ENCODE data around the gene NEO1.

The NEO1 gene

DNA sequence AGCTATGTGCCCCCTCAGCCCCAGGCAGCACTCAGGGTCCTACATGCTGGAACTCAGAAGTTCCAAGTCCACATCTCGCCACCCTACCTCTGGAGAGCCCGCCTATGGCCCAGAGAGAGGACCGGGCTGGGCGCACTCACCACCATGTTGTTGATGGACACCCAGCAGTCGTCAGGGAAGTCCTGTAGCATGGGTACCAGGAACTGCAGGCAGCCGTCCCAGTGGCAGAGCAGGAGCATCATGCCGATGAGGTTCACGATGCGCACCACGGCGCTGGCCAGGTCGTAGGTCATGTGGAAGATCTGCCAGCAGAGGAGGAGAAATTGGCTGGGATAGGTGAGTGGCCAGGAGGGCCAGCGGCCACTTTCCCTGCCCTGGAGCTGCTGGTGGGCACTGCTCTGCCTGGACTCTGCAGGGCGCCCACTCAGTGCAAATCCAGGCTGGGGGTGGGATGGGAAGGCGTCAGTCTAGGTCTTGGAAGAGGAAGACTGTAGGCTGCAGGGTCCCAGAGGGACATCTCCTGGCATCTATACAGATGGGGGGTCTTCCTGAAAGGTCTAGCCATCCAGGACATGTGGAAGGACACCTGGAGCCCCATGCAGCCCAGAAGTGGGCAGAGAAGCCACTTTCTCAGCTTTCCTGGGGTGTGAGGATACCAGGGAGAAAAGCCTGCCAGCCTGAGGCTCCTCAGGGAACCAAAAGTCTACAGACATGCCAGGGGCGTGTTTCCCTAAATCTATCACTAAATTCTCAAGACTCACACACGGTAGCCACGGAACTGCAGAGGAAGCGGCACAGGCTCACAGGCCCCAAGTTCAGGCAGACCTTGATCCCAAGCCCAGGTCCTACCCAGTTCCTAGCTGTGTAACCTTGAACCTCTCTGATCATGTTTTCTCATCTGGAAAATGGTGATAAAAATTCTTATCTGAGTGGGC lies 280.0 kb downstream of the NEO1 start:
- DNase-seq: no peak

GRCh38 chr15:73333001-73333400 lies 280.7 kb downstream of the NEO1 start:
- no peak for DNase-seq

DNA sequence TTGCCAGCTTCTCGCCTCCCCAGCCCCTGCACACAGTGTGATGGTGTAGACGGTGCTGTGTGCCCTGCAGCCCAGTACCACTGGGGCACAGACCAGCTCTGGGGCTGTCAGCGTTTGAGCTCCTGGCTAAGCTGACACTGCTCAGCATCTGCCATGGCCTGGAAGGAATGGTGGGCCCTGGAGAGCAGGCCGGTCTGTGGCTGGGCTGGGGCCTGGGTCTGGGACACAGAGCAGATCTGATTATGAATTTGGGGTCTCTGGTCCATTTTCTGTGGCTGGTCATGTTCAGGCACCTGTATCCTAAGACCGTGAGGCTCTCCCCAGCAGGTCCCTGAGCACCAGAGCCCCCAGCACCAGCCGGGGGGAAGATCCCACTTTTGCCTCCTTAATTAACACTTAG lies 281.8 kb downstream of the NEO1 start:
- DNase-seq: no peak

- DNase-seq: no peak
These were observed 282.8 kb downstream of the NEO1 start for GRCh38 chr15:73335026-73335425.

DNA sequence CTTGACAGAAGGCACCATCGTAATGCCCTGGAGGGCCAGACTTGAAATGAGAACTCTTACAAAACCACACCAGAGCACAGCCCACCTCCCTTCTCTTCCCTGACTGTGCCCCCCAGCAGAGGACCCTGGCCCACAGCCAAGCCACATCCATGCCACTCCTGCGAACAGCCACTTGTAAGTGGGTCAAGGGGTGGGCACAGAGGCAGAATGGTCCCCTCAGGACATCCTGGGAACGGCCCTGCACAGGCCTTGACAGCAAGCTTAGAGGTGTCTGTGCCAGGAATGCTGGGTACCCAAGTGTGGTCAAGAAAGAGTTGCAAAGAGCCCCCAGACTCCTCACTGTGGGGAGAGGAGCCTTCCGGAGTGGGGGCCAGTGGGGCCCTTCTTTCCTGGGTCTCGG lies 283.2 kb downstream of the NEO1 start:
- no peak for DNase-seq

DNA sequence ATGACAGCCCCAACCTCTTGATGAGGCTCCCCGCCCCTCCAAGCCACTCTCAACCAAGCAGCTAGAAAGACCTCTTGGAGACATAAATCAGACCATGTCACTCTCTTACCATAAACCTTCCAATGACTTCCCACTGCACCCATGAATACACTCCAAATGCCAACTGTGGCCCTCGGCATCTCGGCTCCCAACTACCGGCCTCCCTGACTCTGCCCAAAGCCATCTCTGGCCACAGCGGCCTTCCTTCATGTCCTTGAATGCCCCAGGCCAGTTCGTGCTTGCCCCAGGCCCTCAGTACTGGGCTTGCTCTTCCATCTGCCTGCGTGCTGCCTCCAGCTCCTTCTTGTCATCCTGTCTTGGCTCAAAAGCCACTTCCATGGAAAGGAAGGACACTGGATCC lies 284.5 kb downstream of the NEO1 start:
- no peak for DNase-seq

- no peak for DNase-seq
These were observed 284.9 kb downstream of the NEO1 start for GRCh38 chr15:73337187-73337586.

DNA sequence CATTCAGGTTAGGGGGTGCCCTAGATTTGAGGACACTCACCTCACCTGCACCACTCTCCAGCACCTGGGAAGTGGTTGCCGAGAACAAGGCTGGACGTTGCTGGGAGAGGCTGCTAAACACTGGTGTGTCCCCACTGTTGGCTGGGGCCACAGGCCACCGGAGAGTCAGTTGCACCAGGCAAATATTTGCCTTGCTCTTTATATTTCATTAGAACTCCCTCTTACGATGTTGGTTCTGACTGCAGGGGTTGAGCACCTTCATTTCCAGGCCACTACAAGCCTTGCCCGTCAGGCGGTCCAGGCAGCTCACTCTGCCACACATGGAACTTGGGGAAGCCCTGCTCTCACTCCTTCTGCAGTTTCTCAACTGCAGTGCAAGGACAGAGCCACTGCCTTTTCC lies 285.8 kb downstream of the NEO1 start:
- no peak for DNase-seq

DNA sequence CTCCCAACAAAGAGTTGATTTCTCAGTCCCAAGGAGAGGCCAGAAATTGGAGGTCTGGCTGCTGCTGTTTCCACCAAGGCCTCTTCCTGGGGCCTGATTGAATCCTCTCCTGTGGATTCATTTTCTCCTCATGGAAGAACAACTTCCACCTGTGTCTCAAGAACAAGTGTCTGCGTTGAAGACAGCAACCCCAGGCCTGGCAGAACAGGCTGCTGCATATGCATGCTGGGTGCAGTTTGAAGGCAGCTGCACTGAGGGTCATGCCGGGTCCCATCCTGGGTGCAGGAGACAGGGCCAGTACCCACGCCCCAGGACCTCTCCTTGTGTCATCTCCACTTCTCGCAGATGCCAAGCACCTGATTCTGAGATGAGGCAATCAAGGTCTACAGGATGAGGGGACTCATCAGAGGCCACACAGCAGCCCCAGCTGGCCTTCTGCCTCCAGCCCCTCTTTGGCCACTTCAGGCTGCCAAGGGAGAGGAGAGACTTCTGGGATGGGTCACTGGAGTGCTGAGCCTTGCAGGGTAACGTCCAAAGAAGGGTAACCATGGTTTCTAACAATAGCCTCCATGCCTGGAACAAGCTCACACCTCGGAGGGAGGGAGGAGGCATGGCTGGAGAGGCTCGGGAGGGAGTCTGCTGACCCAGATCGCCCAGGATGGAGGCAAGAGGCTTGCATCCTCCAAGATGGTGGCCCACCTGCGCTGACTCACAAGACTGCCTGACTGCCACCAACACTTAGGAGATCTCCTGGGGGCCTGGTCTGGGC lies 286.5 kb downstream of the NEO1 start:
- no peak for DNase-seq

GRCh38 chr15:73340502-73341192 lies 288.4 kb downstream of the NEO1 start:
- no peak for DNase-seq

- DNase-seq: no peak
These were observed 289.8 kb downstream of the NEO1 start for GRCh38 chr15:73341886-73342600.

- no peak for DNase-seq
These were observed 291.8 kb downstream of the NEO1 start for GRCh38 chr15:73344056-73344455.

- no peak for DNase-seq
These were observed 293.4 kb downstream of the NEO1 start for GRCh38 chr15:73345658-73346057.

- no peak for DNase-seq
These were observed 294.6 kb downstream of the NEO1 start for GRCh38 chr15:73346735-73347312.

DNA sequence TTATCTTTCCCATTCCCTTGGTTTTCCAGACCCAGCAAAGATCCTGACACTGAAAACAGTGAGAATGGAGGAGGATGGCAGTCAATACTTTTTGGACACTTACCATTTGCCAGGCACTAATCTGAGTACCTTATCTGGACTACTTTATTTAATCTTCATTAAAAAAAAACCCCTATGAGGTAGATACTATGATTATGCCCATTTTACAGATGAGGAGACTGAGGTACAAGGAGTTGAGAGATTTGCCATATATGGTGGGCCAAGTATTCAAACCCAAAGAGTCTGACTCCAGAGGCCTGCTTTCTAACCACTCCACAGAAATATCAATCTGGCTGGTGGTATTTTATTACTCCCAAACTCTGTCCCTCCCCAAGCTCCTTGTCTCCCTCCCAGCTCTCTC lies 296.9 kb downstream of the NEO1 start:
- DNase-seq: no peak

- no peak for DNase-seq
These were observed 299.8 kb downstream of the NEO1 start for GRCh38 chr15:73352082-73352481.

- DNase-seq: no peak
These were observed 301.5 kb downstream of the NEO1 start for GRCh38 chr15:73353734-73354133.

GRCh38 chr15:73354241-73354640 lies 302.0 kb downstream of the NEO1 start:
- no peak for DNase-seq
